ENCODE data around the gene FBN2. TPM values are rescaled to one million over a fixed set of nuclear protein-coding genes. Genes with fewer than 3 reads are reported as not detected.

Gene FBN2
- polyA plus RNA-seq, 1 donor from 2014 or later: 1.6 TPM

DNA sequence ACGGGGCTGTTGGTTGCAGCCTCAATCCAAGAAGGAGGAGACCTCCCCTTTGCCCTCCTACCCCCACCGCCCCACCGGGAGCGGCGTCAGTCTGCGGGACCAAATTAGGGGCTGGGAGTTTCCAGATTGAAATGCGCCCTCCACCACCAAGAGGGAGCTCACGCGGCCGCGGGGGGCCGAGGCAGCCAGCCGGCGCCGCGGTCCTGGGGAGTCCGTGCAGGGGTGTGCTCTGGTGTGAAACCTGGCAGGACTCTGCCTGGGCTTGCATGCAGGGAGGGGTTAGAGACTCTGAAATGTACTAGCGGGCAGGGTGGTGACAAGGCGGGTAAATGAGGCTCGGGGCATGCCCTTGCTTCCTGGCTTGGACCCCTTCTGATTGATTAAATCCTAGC, 989 bp upstream of the FBN2 start:
- Histone ChIP-seq H3K79me2 (replicated peaks; ENCODE audit: insufficient read depth, low read length) (no peaks in the 10 kb centered on the region), H3K9me2 (ENCODE audit: insufficient read depth, low read length) (no peaks in the 10 kb centered on the region), H3K4me2 (ENCODE audit: low read length) (peak overlapping the region; percentile 34), H3K36me3 (ENCODE audit: insufficient read depth, low read length) (no peaks in the 10 kb centered on the region), H3K9ac (ENCODE audit: low read length) (peak overlapping the region; percentile 54), H4K20me1 (ENCODE audit: insufficient read depth) (no peaks in the 10 kb centered on the region), H3F3A (ENCODE audit: insufficient read depth, low read length, poor library complexity, severe bottlenecking) (no peaks in the 10 kb centered on the region), H3K27ac (ENCODE audit: low read length) (no peak overlapping the region), H3K9me3 (ENCODE audit: low read length) (no peaks in the 10 kb centered on the region), H3K4me3 (ENCODE audit: low read length) (peak overlapping the region; percentile 85), H2AFZ (ENCODE audit: low read depth, low read length) (no peak overlapping the region), H3K27me3 (ENCODE audit: insufficient read depth, low read depth, low read length) (peaks cover 44% of the 10 kb centered on the region)
- TF ChIP-seq EP300 (conservative IDR thresholded peaks at IDR 0.05; ENCODE audit: poor library complexity, severe bottlenecking): no peak

DNA sequence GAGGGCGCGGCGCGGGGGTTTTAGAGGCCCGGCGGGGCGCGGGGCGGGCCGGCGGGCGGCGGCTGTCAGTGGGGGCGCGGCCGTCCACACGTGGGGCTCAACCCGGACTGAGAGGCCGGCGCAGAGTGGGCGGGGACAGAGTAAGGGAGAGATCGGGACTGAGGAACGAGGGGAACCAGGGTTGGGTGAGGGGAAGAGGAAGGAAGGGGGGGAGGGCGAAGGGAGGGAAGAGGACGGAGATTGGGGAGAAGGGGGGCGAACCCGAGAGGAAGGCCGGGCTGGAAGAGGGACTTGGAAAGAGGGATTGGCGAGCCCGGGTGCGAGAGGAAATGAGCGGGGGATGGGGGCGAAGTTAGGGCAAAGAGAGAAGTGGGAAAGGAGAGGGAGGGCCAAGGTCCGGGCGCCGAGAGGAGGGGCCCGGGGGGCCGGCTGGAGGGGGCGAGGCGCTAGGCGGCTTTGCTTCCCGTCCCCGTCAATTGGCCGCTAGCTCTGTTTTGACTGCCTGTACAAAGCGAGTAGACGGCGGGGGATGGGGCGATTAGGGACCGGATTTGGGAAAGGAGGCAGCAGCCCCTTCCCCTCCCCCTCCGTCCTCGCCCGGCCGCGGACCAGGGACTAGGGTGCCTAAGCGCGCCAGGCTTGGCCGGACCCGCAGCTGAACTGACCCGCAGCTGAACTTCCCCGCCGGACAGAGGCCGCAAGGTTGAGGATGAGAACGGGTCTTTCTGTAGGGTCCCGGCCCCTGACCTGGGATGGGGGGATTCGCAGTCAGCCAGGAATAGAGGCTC, 399 bp upstream of the FBN2 start:
- H3K36me3 ChIP-seq (ENCODE audit: insufficient read depth, low read length): no peaks in the 10 kb centered on the region
- H3K9ac ChIP-seq (ENCODE audit: low read length): peak overlapping the region; percentile 54
- no peak overlapping the region for H2AFZ ChIP-seq (ENCODE audit: low read depth, low read length)
- H3K4me2 ChIP-seq (ENCODE audit: low read length): peak overlapping the region; percentile 34
- H3F3A ChIP-seq (ENCODE audit: insufficient read depth, low read length, poor library complexity, severe bottlenecking): no peaks in the 10 kb centered on the region
- no peak for TF ChIP-seq SMC3 (conservative IDR thresholded peaks at IDR 0.05; ENCODE audit: poor library complexity)
- TF ChIP-seq, protein P1, sequence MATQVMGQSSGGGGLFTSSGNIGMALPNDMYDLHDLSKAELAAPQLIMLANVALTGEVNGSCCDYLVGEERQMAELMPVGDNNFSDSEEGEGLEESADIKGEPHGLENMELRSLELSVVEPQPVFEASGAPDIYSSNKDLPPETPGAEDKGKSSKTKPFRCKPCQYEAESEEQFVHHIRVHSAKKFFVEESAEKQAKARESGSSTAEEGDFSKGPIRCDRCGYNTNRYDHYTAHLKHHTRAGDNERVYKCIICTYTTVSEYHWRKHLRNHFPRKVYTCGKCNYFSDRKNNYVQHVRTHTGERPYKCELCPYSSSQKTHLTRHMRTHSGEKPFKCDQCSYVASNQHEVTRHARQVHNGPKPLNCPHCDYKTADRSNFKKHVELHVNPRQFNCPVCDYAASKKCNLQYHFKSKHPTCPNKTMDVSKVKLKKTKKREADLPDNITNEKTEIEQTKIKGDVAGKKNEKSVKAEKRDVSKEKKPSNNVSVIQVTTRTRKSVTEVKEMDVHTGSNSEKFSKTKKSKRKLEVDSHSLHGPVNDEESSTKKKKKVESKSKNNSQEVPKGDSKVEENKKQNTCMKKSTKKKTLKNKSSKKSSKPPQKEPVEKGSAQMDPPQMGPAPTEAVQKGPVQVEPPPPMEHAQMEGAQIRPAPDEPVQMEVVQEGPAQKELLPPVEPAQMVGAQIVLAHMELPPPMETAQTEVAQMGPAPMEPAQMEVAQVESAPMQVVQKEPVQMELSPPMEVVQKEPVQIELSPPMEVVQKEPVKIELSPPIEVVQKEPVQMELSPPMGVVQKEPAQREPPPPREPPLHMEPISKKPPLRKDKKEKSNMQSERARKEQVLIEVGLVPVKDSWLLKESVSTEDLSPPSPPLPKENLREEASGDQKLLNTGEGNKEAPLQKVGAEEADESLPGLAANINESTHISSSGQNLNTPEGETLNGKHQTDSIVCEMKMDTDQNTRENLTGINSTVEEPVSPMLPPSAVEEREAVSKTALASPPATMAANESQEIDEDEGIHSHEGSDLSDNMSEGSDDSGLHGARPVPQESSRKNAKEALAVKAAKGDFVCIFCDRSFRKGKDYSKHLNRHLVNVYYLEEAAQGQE (IDR thresholded peaks at IDR 0.05; ENCODE audit: borderline replicate concordance): no peak
- no peak for TF ChIP-seq POLR2AphosphoS5 (IDR thresholded peaks at IDR 0.05)
- no peak for TF ChIP-seq EP300 (conservative IDR thresholded peaks at IDR 0.05; ENCODE audit: poor library complexity, severe bottlenecking)
- no peak for TF ChIP-seq MXI1 (conservative IDR thresholded peaks at IDR 0.05; ENCODE audit: poor library complexity, severe bottlenecking)
- TF ChIP-seq TAF1 (IDR thresholded peaks at IDR 0.05; ENCODE audit: low read depth): no peak
- TF ChIP-seq RAD21 (conservative IDR thresholded peaks at IDR 0.05): no peak
- no peak for TF ChIP-seq EZH2 (IDR thresholded peaks at IDR 0.05; ENCODE audit: borderline replicate concordance, insufficient read depth, low read length, poor library complexity, severe bottlenecking)
- TF ChIP-seq, protein P2, sequence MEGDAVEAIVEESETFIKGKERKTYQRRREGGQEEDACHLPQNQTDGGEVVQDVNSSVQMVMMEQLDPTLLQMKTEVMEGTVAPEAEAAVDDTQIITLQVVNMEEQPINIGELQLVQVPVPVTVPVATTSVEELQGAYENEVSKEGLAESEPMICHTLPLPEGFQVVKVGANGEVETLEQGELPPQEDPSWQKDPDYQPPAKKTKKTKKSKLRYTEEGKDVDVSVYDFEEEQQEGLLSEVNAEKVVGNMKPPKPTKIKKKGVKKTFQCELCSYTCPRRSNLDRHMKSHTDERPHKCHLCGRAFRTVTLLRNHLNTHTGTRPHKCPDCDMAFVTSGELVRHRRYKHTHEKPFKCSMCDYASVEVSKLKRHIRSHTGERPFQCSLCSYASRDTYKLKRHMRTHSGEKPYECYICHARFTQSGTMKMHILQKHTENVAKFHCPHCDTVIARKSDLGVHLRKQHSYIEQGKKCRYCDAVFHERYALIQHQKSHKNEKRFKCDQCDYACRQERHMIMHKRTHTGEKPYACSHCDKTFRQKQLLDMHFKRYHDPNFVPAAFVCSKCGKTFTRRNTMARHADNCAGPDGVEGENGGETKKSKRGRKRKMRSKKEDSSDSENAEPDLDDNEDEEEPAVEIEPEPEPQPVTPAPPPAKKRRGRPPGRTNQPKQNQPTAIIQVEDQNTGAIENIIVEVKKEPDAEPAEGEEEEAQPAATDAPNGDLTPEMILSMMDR (IDR thresholded peaks at IDR 0.05; ENCODE audit: poor library complexity, severe bottlenecking): no peak
- H3K9me2 ChIP-seq (ENCODE audit: insufficient read depth, low read length): no peaks in the 10 kb centered on the region
- peaks cover 44% of the 10 kb centered on the region for H3K27me3 ChIP-seq (ENCODE audit: insufficient read depth, low read depth, low read length)
- no peaks in the 10 kb centered on the region for H4K20me1 ChIP-seq (ENCODE audit: insufficient read depth)
- no peaks in the 10 kb centered on the region for H3K79me2 ChIP-seq (replicated peaks; ENCODE audit: insufficient read depth, low read length)
- H3K4me3 ChIP-seq (ENCODE audit: low read length): peak overlapping the region; percentile 85
- no peak overlapping the region for H3K27ac ChIP-seq (ENCODE audit: low read length)
- no peaks in the 10 kb centered on the region for H3K9me3 ChIP-seq (ENCODE audit: low read length)
